Measurements from ENCODE around the gene STAB2. TPM values are rescaled to one million over a fixed set of nuclear protein-coding genes. Genes with fewer than 3 reads are reported as not detected.

The STAB2 gene
- polyA plus RNA-seq, 1 of the 3 experiments (the other 2 are of a cell fraction), result not detected

GRCh38 chr12:103686026-103686425 lies 99.0 kb downstream of the STAB2 start:
- Histone ChIP-seq H3K27me3 (ENCODE audit: insufficient read depth) (no peaks in the 10 kb centered on the region; the same call in 1 of the 2 replicates), H4K20me1 (ENCODE audit: insufficient read depth) (no peaks in the 10 kb centered on the region), H3K36me3 (replicated peaks in 1 of 2; ENCODE audit: control insufficient read depth in 1 of 2, insufficient read depth in 2 of 2, low read length in 1 of 2) (no peaks in the 10 kb centered on the region), H3K9me2 (no peaks in the 10 kb centered on the region), H3K27ac (ENCODE audit: low read depth in 2 of 2, low read length in 1 of 2) (no peak overlapping the region), H3K4me2 (no peak overlapping the region), H3F3A (replicated peaks; ENCODE audit: insufficient read depth) (no peaks in the 10 kb centered on the region), H3K9me3 (no peaks in the 10 kb centered on the region), H3K9ac (no peak overlapping the region), H2AFZ (ENCODE audit: low read depth) (no peak overlapping the region), H3K4me3 (ENCODE audit: low read depth in 2 of 2, low read length in 1 of 2) (no peak overlapping the region), H3K79me2 (ENCODE audit: insufficient read depth) (no peaks in the 10 kb centered on the region), H3K4me1 (ENCODE audit: control insufficient read depth in 1 of 2, insufficient read depth in 2 of 2, low read depth in 1 of 2, low read length in 1 of 2) (peaks cover 0 to 4% of the 10 kb centered on the region in 2 experiments; a peak in 2 of 4 replicates)
- POLR2A ChIA-PET, result no interaction called here
- CTCF ChIA-PET, result no interaction called here
- WGBS (ENCODE audit: low lambda C conversion rate), result 52% methylated on average over 6 of the region's 6 CpGs
- TF ChIP-seq EZH2phosphoT487 (IDR thresholded peaks at IDR 0.05; ENCODE audit: borderline replicate concordance, low read depth) (no peak), FOXJ3 (CRISPR knock-in tag; IDR thresholded peaks at IDR 0.05) (no peak), FOXM1 (IDR thresholded peaks at IDR 0.05; ENCODE audit: low read depth) (no peak), FOSL2 (IDR thresholded peaks at IDR 0.05; ENCODE audit: borderline replicate concordance, low read depth) (no peak), JUND (IDR thresholded peaks at IDR 0.05) (no peak), YY1 (IDR thresholded peaks at IDR 0.05; ENCODE audit: low read depth) (no peak)
- no peak for DNase-seq

- Histone ChIP-seq H3K9me2 (no peaks in the 10 kb centered on the region), H3K4me2 (no peak overlapping the region), H4K20me1 (ENCODE audit: insufficient read depth) (no peaks in the 10 kb centered on the region), H3K27ac (ENCODE audit: low read depth in 2 of 2, low read length in 1 of 2) (no peak overlapping the region), H3K4me3 (ENCODE audit: low read depth in 2 of 2, low read length in 1 of 2) (no peak overlapping the region), H3K4me1 (ENCODE audit: control insufficient read depth in 1 of 2, insufficient read depth in 2 of 2, low read depth in 1 of 2, low read length in 1 of 2) (no peaks in the 10 kb centered on the region), H2AFZ (ENCODE audit: low read depth) (no peak overlapping the region), H3K27me3 (ENCODE audit: insufficient read depth) (no peaks in the 10 kb centered on the region; the same call in 1 of the 2 replicates), H3K36me3 (replicated peaks in 1 of 2; ENCODE audit: control insufficient read depth in 1 of 2, insufficient read depth in 2 of 2, low read length in 1 of 2) (no peaks in the 10 kb centered on the region), H3F3A (replicated peaks; ENCODE audit: insufficient read depth) (no peaks in the 10 kb centered on the region), H3K9ac (no peak overlapping the region), H3K79me2 (ENCODE audit: insufficient read depth) (no peaks in the 10 kb centered on the region), H3K9me3 (no peaks in the 10 kb centered on the region)
- WGBS (ENCODE audit: low lambda C conversion rate), result 44% methylated on average over 2 of the region's 2 CpGs
- CTCF ChIA-PET, result interaction anchor here (1.8 kb wide), 1 partner anchor 55 kb away, joined by 5 read pairs; no protein-coding TSS in a partner anchor
- POLR2A ChIA-PET, result no interaction called here
- DNase-seq, result no peak
- TF ChIP-seq IRF3 (IDR thresholded peaks at IDR 0.05; ENCODE audit: low read depth, low read length) (no peak), CTCF (IDR thresholded peaks at IDR 0.05) (no peak), TCF12 (IDR thresholded peaks at IDR 0.05) (no peak), ZBTB33 (IDR thresholded peaks at IDR 0.05; ENCODE audit: borderline replicate concordance, low read depth) (no peak), FOXJ3 (CRISPR knock-in tag; IDR thresholded peaks at IDR 0.05) (no peak), ELF1 (IDR thresholded peaks at IDR 0.05) (no peak), NFIC (IDR thresholded peaks at IDR 0.05; ENCODE audit: borderline replicate concordance) (no peak), TEAD4 (IDR thresholded peaks at IDR 0.05; ENCODE audit: borderline replicate concordance, insufficient read depth) (no peak), TAF1 (IDR thresholded peaks at IDR 0.05; ENCODE audit: borderline replicate concordance, low read depth, low read length) (no peak), NRF1 (IDR thresholded peaks at IDR 0.05; ENCODE audit: low read depth, low read length) (no peak), USF2 (IDR thresholded peaks at IDR 0.05; ENCODE audit: borderline replicate concordance, low read depth, low read length) (no peak), POLR2AphosphoS5 (IDR thresholded peaks at IDR 0.05; ENCODE audit: low read depth, low read length) (no peak), USF1 (IDR thresholded peaks at IDR 0.05; ENCODE audit: borderline replicate concordance, low read depth) (no peak), RXRA (IDR thresholded peaks at IDR 0.05; ENCODE audit: borderline replicate concordance, low read depth) (no peak), RFX5 (IDR thresholded peaks at IDR 0.05; ENCODE audit: low read length) (no peak), PBX3 (IDR thresholded peaks at IDR 0.05) (no peak), CHD2 (IDR thresholded peaks at IDR 0.05; ENCODE audit: low read length, partially characterized antibody) (no peak), EZH2phosphoT487 (IDR thresholded peaks at IDR 0.05; ENCODE audit: borderline replicate concordance, low read depth) (no peak), FOXM1 (IDR thresholded peaks at IDR 0.05; ENCODE audit: low read depth) (no peak)
These were observed 100.2 kb downstream of the STAB2 start for GRCh38 chr12:103687253-103687652.

All from SK-N-SH (cell line).